ENCODE results near the gene PNPLA7. TPM values are rescaled to one million over a fixed set of nuclear protein-coding genes. Genes with fewer than 3 reads are reported as not detected.
"Not testable (repeated sequence)": the region's sequence is repeated elsewhere in the genome, so short reads cannot be mapped to it uniquely, and the experiment has no call there.

Gene PNPLA7
- total RNA-seq, 1 donor from 2014 or later: 9.0 TPM

DNA sequence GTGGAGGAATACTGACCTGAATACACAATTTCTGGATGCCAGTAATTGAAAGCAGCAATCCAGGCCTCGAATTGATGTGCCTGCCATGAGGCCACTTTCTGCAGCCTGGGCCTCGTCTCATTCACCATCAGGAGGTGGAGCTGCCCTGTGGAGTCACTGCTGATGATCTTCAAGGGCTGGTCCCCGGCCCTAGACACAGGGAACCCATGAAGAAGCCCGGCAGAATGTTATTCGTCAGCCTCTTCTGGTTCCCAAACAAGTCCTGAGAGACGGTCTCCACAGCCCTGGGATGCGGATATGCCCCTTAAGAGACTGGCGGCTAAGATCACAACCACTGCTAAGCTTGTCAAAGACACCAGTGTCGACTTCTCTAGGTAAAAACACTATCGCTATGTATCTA is 24.0 kb upstream of the PNPLA7 start:
- TF ChIP-seq, protein P1, sequence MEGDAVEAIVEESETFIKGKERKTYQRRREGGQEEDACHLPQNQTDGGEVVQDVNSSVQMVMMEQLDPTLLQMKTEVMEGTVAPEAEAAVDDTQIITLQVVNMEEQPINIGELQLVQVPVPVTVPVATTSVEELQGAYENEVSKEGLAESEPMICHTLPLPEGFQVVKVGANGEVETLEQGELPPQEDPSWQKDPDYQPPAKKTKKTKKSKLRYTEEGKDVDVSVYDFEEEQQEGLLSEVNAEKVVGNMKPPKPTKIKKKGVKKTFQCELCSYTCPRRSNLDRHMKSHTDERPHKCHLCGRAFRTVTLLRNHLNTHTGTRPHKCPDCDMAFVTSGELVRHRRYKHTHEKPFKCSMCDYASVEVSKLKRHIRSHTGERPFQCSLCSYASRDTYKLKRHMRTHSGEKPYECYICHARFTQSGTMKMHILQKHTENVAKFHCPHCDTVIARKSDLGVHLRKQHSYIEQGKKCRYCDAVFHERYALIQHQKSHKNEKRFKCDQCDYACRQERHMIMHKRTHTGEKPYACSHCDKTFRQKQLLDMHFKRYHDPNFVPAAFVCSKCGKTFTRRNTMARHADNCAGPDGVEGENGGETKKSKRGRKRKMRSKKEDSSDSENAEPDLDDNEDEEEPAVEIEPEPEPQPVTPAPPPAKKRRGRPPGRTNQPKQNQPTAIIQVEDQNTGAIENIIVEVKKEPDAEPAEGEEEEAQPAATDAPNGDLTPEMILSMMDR (IDR thresholded peaks at IDR 0.05; ENCODE audit: borderline replicate concordance): no peak
- H3K27ac ChIP-seq (replicated peaks): peak overlapping the region; percentile 95
- H3K4me1 ChIP-seq: peaks cover 53% of the 10 kb centered on the region
- no peaks in the 10 kb centered on the region for H3K27me3 ChIP-seq (ENCODE audit: low read depth)
- intact Hi-C loops (cut with micrococcal nuclease): no loop called here
- peaks cover 40% of the 10 kb centered on the region for H3K36me3 ChIP-seq
- H3K9me3 ChIP-seq (replicated peaks): no peaks in the 10 kb centered on the region
- H3K4me3 ChIP-seq: no peak overlapping the region
- DNase-seq: no peak

DNA sequence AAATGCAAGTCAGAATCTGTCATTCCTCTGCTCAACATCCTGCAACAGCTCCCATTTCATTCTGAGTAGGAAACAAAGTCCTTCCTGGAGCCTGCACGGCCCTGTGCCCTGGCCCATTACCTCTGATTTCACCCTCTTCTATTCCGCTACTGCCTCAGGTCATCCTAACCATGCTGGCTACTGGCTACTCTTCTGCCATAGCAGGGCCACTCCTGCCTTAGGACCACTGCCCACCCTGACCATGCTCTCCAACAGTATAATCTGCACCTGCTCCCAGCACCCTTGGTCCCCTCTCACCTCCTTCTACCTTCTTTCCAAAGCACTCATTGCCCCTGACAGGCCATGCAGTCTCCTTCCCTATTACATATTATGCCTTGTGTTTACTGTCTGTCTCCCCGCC is 20.4 kb upstream of the PNPLA7 start:
- Histone ChIP-seq H3K4me3 (no peak overlapping the region), H3K9me3 (replicated peaks) (no peaks in the 10 kb centered on the region), H3K27me3 (ENCODE audit: low read depth) (no peaks in the 10 kb centered on the region), H3K4me1 (peaks cover 18% of the 10 kb centered on the region), H3K36me3 (peaks cover 40% of the 10 kb centered on the region), H3K27ac (replicated peaks) (no peak overlapping the region)
- DNase-seq: no peak
- intact Hi-C loops (cut with micrococcal nuclease): no loop called here
- TF ChIP-seq, protein P1 (IDR thresholded peaks at IDR 0.05; ENCODE audit: borderline replicate concordance): no peak

DNA sequence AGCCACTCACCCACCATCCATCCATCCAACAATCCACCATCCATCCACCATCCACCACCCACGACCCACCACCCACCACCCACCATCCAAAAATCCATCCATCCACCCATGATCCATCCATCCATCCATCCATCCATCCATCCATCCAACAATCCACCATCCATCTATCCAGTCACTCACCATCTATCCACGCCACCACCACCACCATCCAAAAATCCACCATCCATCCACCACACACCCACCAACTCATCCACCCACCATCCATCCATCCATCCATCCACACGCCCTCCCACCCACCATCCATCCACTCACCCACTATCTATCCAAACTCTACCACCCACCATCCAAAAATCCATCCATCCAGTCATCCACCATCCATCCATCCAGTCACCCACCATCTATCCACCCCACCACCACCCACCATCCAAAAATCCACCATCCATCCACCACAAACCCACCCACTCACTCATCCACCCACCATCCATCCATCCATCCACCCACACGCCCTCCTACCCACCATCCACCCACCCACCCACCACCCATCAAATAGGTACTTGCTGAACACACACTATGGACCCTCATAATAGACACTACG is 19.5 kb upstream of the PNPLA7 start:
- TF ChIP-seq, protein P1 (IDR thresholded peaks at IDR 0.05; ENCODE audit: borderline replicate concordance): no peak
- Histone ChIP-seq H3K9me3 (replicated peaks) (no peaks in the 10 kb centered on the region), H3K27me3 (ENCODE audit: low read depth) (no peaks in the 10 kb centered on the region), H3K4me1 (peaks cover 10% of the 10 kb centered on the region), H3K4me3 (no peak overlapping the region), H3K36me3 (peaks cover 36% of the 10 kb centered on the region), H3K27ac (replicated peaks) (no peak overlapping the region)
- DNase-seq: no peak
- intact Hi-C loops (cut with micrococcal nuclease): no loop called here

DNA sequence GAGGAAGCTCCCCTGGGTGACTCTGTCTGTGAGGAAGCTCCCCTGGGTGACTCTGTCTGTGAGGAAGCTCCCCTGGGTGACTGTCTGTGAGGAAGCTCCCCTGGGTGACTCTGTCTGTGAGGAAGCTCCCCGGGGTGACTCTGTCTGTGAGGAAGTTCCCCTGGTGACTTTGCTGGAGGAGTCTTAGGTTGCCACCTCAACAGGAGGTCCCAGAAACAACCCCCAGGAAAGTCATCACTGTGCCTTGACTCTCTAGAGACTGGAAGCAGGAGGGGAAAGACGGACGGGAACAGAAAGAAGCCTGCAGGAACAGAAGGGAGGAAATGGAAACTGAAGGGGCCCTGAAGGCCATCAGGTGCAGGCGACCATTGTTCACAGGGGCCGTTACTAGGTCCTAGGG is 18.2 kb upstream of the PNPLA7 start:
- H3K4me3 ChIP-seq: not testable (repeated sequence)
- H3K36me3 ChIP-seq: peaks cover 38% of the 10 kb centered on the region

DNA sequence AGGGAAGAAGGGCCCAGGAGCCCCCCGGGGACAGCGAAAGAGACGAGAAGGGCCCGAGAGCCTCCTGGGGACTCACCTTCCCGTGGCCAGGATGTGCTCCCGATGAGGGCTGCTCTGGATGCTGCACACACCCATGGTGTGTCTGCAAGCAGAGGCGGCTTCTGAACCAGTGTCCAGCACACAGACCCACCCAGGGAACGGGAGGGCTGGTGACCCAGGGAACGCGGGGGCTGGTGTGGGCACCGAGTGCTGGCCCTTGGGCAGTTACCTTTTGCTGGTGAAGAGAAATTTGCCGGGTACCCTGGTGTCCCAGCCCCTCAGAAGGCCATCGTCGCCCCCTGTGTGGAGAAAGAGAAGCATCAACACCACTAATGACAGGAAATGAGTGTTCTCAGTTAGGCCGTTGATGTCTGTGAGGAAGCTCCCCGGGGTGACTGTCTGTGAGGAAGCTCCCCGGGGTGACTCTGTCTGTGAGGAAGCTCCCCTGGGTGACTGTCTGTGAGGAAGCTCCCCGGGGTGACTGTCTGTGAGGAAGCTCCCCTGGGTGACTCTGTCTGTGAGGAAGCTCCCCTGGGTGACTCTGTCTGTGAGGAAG is 14.7 kb upstream of the PNPLA7 start:
- no peaks in the 10 kb centered on the region for H3K27me3 ChIP-seq (ENCODE audit: low read depth)
- H3K9me3 ChIP-seq (replicated peaks): no peaks in the 10 kb centered on the region
- no peak overlapping the region for H3K4me3 ChIP-seq
- no peak for DNase-seq
- TF ChIP-seq, protein P1 (IDR thresholded peaks at IDR 0.05; ENCODE audit: borderline replicate concordance): no peak
- H3K4me1 ChIP-seq: no peaks in the 10 kb centered on the region
- no peak overlapping the region for H3K27ac ChIP-seq (replicated peaks)
- H3K36me3 ChIP-seq: peaks cover 36% of the 10 kb centered on the region
- intact Hi-C loops (cut with micrococcal nuclease): no loop called here

More for the DNA sequence above, 18.2 kb upstream of the PNPLA7 start:
- H3K4me1 ChIP-seq; intact Hi-C loops (cut with micrococcal nuclease); DNase-seq; H3K27me3 ChIP-seq (ENCODE audit: low read depth); H3K9me3 ChIP-seq (replicated peaks); H3K27ac ChIP-seq (replicated peaks): not testable (repeated sequence)

DNA sequence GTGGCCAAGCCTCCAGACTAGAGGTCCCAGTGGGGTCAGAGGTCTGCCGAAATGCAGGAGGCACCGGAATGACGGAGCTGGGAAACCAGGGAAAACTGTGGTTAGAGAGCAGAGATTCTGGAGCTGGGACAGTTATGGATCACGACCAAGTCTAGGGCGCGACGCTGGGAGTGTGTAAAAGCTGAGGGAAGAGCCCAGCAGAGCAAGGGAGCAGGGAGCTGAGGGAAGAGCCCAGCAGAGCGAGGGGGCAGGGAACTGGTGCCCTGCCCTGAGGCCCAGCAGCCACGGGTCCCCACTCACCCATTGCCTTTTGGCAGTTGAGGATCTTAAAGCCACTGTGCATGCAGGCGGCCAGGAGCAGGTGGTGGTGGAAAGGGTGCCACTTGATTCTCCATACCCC is 13.9 kb upstream of the PNPLA7 start:
- no peak overlapping the region for H3K27ac ChIP-seq (replicated peaks)
- no peak for DNase-seq
- H3K27me3 ChIP-seq (ENCODE audit: low read depth): no peaks in the 10 kb centered on the region
- H3K4me1 ChIP-seq: no peaks in the 10 kb centered on the region
- peaks cover 44% of the 10 kb centered on the region for H3K36me3 ChIP-seq
- no peaks in the 10 kb centered on the region for H3K9me3 ChIP-seq (replicated peaks)
- intact Hi-C loops (cut with micrococcal nuclease): no loop called here
- TF ChIP-seq, protein P1 (IDR thresholded peaks at IDR 0.05; ENCODE audit: borderline replicate concordance): no peak
- no peak overlapping the region for H3K4me3 ChIP-seq
